GM18873 (cell line): ENCODE results near the gene SPATA12.

ENCODE experiments used
- ATAC-seq: cut with Tn5 transposase; IDR thresholded peaks from one replicate; pipeline ENCODE4 v1.9.1; 2021; ENCODE audit warnings: mild to moderate bottlenecking, moderate library complexity, moderate number of reproducible peaks; ENCODE audit not compliant: unreplicated experiment, low FRiP score

The SPATA12 gene

GRCh38 chr3:57109437-57110199 lies 49.2 kb downstream of the SPATA12 start:
- no peak for ATAC-seq

GRCh38 chr3:57110214-57110613 lies 49.8 kb downstream of the SPATA12 start:
- ATAC-seq, result no peak

- ATAC-seq, result no peak
These were observed 50.3 kb downstream of the SPATA12 start for GRCh38 chr3:57110798-57111197.

- no peak for ATAC-seq
These were observed 51.7 kb downstream of the SPATA12 start for GRCh38 chr3:57112206-57112605.

GRCh38 chr3:57116501-57116900 lies 56.0 kb downstream of the SPATA12 start:
- ATAC-seq, result no peak

- no peak for ATAC-seq
These were observed 57.8 kb downstream of the SPATA12 start for GRCh38 chr3:57118254-57118653.

GRCh38 chr3:57120040-57120439 lies 59.6 kb downstream of the SPATA12 start:
- ATAC-seq, result no peak

- ATAC-seq, result no peak
These were observed 60.1 kb downstream of the SPATA12 start for GRCh38 chr3:57120451-57121174.
